ENCODE results near the gene OVOL3. TPM values are rescaled to one million over a fixed set of nuclear protein-coding genes. Genes with fewer than 3 reads are reported as not detected.

The OVOL3 gene
- total RNA-seq, 2 donors from 2014 or later = not detected

DNA sequence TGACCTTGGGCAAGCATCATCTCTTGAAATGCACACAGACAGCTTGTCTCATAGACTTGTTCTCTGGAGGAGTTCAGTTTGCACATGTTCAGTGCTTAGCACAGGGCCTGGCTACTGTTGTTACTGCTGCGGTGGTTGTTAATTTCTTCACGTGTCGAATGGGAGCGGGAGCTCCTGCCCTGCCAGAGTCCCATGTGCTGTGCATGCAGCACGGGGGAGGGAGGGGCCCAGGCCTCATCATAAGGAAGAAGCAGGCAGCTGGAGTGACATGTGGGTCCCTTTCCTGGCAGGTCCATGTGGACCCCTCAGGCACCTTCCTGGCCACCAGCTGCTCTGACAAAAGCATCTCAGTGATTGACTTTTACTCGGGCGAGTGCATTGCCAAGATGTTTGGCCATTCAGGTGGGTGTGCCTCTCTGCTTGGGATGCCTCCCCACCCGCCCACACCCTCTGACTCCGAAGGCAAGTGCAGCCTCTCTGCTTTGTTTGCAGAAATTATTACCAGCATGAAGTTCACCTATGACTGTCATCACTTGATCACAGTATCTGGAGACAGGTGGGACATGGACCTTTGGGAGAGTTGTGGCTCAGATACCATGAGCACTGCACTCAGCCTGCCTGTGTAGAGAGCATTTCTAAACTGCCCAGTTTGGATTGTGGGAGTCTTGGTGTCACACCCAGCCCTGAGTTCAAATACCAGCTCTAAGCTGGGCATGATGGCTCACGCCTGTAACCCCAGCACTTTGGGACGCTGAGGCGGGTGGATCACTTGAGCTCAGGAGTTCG is 19.8 kb upstream of the OVOL3 start:
- Histone ChIP-seq H3K9me3 (no peaks in the 10 kb centered on the region), H3K27me3 (no peaks in the 10 kb centered on the region), H3K36me3 (replicated peaks in 1 of 2; ENCODE audit: insufficient read depth in 1 of 2, low read depth in 2 of 2) (no peaks in the 10 kb centered on the region), H3K27ac (no peak overlapping the region), H3K4me1 (no peaks in the 10 kb centered on the region), H3K4me3 (no peak overlapping the region)
- no peak for ATAC-seq
- DNase-seq = no peak
- intact Hi-C loops (cut with DNase I) = no loop called here
- WGBS, 2 donors = 80 to 86% methylated on average over 9 to 13 of the region's 13 CpGs
- no peak for TF ChIP-seq POLR2A (IDR thresholded peaks at IDR 0.05)
- TF ChIP-seq, protein P1, sequence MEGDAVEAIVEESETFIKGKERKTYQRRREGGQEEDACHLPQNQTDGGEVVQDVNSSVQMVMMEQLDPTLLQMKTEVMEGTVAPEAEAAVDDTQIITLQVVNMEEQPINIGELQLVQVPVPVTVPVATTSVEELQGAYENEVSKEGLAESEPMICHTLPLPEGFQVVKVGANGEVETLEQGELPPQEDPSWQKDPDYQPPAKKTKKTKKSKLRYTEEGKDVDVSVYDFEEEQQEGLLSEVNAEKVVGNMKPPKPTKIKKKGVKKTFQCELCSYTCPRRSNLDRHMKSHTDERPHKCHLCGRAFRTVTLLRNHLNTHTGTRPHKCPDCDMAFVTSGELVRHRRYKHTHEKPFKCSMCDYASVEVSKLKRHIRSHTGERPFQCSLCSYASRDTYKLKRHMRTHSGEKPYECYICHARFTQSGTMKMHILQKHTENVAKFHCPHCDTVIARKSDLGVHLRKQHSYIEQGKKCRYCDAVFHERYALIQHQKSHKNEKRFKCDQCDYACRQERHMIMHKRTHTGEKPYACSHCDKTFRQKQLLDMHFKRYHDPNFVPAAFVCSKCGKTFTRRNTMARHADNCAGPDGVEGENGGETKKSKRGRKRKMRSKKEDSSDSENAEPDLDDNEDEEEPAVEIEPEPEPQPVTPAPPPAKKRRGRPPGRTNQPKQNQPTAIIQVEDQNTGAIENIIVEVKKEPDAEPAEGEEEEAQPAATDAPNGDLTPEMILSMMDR (IDR thresholded peaks at IDR 0.05) = no peak

- no peak for TF ChIP-seq POLR2A (IDR thresholded peaks at IDR 0.05)
- TF ChIP-seq, protein P1 (IDR thresholded peaks at IDR 0.05) = no peak
- Histone ChIP-seq H3K36me3 (replicated peaks in 1 of 2; ENCODE audit: insufficient read depth in 1 of 2, low read depth in 2 of 2) (no peaks in the 10 kb centered on the region), H3K4me3 (no peak overlapping the region), H3K4me1 (no peaks in the 10 kb centered on the region), H3K9me3 (no peaks in the 10 kb centered on the region), H3K27ac (no peak overlapping the region), H3K27me3 (no peaks in the 10 kb centered on the region)
- intact Hi-C loops (cut with DNase I) = no loop called here
- 93% methylated on average over 7 of the region's 7 CpGs; no CpG with 5 or more reads in 1 of the 2 donors for WGBS, 2 donors
- DNase-seq (no peak), ATAC-seq (no peak)
These were observed 18.4 kb upstream of the OVOL3 start for GRCh38 chr19:36092566-36092965.

GRCh38 chr19:36093146-36093662 is 17.7 kb upstream of the OVOL3 start:
- intact Hi-C loops (cut with DNase I) = no loop called here
- no peaks in the 10 kb centered on the region for H3K4me1 ChIP-seq
- no peak overlapping the region for H3K4me3 ChIP-seq
- H3K27ac ChIP-seq = no peak overlapping the region
- no peaks in the 10 kb centered on the region for H3K27me3 ChIP-seq
- ATAC-seq (no peak), DNase-seq (no peak)
- TF ChIP-seq, protein P1 (IDR thresholded peaks at IDR 0.05) = no peak
- no peak for TF ChIP-seq POLR2A (IDR thresholded peaks at IDR 0.05)
- H3K9me3 ChIP-seq = no peaks in the 10 kb centered on the region
- 93 to 95% methylated on average over 5 of the region's 5 CpGs for WGBS, 2 donors
- no peaks in the 10 kb centered on the region for H3K36me3 ChIP-seq (replicated peaks in 1 of 2; ENCODE audit: insufficient read depth in 1 of 2, low read depth in 2 of 2)

DNA sequence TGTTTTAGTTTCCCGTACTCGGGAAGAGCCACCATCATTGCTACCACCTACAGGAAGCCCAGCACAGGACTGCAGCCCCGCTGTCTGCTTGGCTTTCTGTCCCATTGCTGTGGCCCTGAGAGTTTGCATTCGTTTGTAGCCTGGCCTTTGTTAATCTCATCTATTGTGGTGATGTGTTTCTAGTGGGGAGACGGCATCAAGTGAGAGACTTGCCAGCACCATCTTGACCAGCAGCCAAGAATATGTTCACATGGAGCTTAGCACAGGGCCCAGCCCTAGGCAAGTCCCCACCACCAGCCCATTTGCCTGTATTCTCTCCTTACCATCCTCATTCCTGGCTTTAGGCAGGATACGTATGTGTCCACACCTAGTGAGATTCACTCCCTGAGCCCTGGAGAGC is 17.3 kb upstream of the OVOL3 start:
- WGBS, 2 donors = 67 to 94% methylated on average over 5 to 6 of the region's 6 CpGs
- no peak overlapping the region for H3K4me3 ChIP-seq
- TF ChIP-seq, protein P1 (IDR thresholded peaks at IDR 0.05) = no peak
- no peak for TF ChIP-seq POLR2A (IDR thresholded peaks at IDR 0.05)
- intact Hi-C loops (cut with DNase I) = no loop called here
- H3K36me3 ChIP-seq (replicated peaks in 1 of 2; ENCODE audit: insufficient read depth in 1 of 2, low read depth in 2 of 2) = no peaks in the 10 kb centered on the region
- H3K27me3 ChIP-seq = no peaks in the 10 kb centered on the region
- no peak for DNase-seq
- no peaks in the 10 kb centered on the region for H3K9me3 ChIP-seq
- H3K4me1 ChIP-seq = no peaks in the 10 kb centered on the region
- no peak overlapping the region for H3K27ac ChIP-seq
- no peak for ATAC-seq

GRCh38 chr19:36097036-36097435 is 13.9 kb upstream of the OVOL3 start:
- no peak for ATAC-seq
- DNase-seq = no peak
- H3K4me1 ChIP-seq = no peaks in the 10 kb centered on the region
- H3K9me3 ChIP-seq = no peaks in the 10 kb centered on the region
- intact Hi-C loops (cut with DNase I) = no loop called here
- 94 to 95% methylated on average over 6 of the region's 6 CpGs for WGBS, 2 donors
- H3K27ac ChIP-seq = no peak overlapping the region
- H3K36me3 ChIP-seq (replicated peaks in 1 of 2; ENCODE audit: insufficient read depth in 1 of 2, low read depth in 2 of 2) = no peaks in the 10 kb centered on the region
- H3K27me3 ChIP-seq = no peaks in the 10 kb centered on the region
- H3K4me3 ChIP-seq = no peak overlapping the region
- no peak for TF ChIP-seq POLR2A (IDR thresholded peaks at IDR 0.05)
- TF ChIP-seq, protein P1 (IDR thresholded peaks at IDR 0.05) = no peak
